CD4-positive, alpha-beta T cell treated with Interleukin-2 at 100 ng/mL for 4 hours (primary cell): ENCODE data around the gene ABCD1.

Source experiments
- DNase-seq: peaks from one replicate; pipeline ENCODE4 v3.0.0-alpha.2; 2020; ENCODE audit warnings: low spot score

ABCD1 gene

DNA sequence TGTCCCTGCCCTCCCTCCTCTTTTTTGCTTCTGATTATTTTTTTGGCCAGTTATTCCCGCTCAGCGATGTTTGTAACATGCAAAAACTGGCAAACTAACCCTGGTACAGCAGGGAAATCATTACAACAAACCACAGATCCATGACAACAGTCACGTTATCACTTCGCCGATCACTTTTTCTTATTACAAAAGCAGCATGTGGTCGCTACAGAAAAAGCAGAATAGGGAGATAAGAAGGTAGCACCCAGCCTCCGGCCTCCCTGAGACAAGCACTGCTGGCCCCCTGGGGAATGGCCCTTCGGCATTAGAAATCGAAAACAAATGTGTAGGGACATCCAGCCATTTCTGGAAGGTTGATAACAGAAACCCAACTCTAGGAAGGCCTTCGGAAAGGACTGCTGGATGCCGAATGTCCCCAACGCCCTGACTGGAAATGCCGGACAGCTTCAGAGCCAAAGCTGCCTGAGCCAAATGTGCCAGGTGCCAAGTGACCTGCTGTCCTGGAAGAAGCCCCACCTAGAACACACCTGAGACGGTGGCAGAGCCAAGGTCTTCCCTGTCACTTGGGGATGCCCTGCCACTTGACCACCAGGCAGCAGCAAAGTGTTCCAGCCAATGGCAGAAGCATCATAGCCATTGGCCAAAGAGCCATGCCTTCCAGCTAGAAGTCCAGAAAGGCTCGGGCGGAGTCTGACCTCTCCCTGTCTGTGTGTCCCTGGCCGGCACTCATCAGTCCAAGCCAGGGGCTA, 66.6 kb downstream of the ABCD1 start:
- DNase-seq, result no peak

DNA sequence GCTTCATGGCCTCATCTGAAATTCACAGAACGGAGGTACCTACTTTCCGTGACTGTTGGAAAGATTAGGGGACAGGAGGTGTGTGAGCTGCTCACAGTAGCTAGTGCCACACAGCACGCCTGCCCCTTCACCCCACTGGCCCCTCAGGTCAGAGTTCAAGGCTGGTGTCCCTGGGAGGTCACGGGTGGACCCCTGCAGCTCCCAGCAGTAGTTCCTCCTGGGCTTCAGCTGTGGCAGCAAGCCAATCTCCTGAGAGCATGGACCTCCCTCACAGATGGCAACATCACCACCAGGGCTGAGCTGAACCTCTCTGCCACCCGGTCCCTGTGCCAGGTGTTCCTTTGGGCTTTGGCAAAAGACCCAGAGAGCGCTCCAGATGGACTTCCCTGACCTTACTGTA, 67.7 kb downstream of the ABCD1 start:
- DNase-seq, result no peak

DNA sequence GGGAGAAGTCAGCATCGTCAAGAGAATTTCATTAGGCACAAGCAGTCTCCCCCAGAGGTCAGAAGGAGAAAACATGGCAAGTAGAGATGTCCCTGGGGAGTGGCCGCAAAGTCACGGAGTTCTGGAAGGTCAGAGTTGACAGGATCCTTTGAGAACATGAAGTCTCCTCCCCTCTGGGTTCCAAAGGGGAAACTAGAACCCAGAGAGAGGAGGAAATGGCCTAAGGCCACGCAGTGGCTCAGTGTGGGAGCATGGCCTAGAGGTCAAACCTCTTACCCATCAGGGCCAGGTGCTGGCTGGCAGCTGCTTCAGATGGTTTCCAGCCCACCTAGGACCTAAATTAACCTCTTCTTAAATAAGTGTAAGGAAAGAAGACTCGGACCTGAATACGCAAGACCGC, 68.6 kb downstream of the ABCD1 start:
- DNase-seq, result no peak
